DOHH2 (cell line): ENCODE data around the gene RTKN.

ENCODE experiments used
- H3F3A ChIP-seq: fragments of 200-600 bp; sonication (generic), shearing (Covaris generic); 2 replicates; pipeline ENCODE4 v1.6.0; 2016; ENCODE audit warnings: antibody characterized with exemption, mild to moderate bottlenecking; ENCODE audit not compliant: control insufficient read depth, insufficient read depth
- H3K27ac ChIP-seq: fragments of 200-600 bp; sonication (generic); 2 replicates; pipeline ENCODE4 v1.5.1; 2014; ENCODE audit warnings: low read depth, mild to moderate bottlenecking, low read length, moderate library complexity
- H3K27me3 ChIP-seq: fragments of 200-600 bp; sonication (generic); 2 replicates; pipeline ENCODE4 v1.6.1; 2014; ENCODE audit warnings: mild to moderate bottlenecking, low read length, mixed read lengths; ENCODE audit not compliant: control insufficient read depth
- H3K36me3 ChIP-seq: fragments of 200-600 bp; sonication (generic); 2 replicates; pipeline ENCODE4 v1.6.1; 2014; ENCODE audit warnings: mild to moderate bottlenecking, low read length, moderate library complexity, mixed read lengths; ENCODE audit not compliant: control insufficient read depth
- H3K4me1 ChIP-seq: fragments of 200-600 bp; sonication (generic); 2 replicates; pipeline ENCODE4 v1.6.1; 2014; ENCODE audit warnings: mild to moderate bottlenecking, low read length, mixed read lengths; ENCODE audit not compliant: control insufficient read depth
- H3K4me2 ChIP-seq: fragments of 200-600 bp; sonication (generic); 2 replicates; pipeline ENCODE4 v1.6.0; 2014; ENCODE audit warnings: mild to moderate bottlenecking, low read length, moderate library complexity
- H3K4me3 ChIP-seq: fragments of 200-600 bp; sonication (generic); 2 replicates; pipeline ENCODE4 v1.5.1; 2014; ENCODE audit warnings: mild to moderate bottlenecking, low read length, mixed read lengths
- H3K79me2 ChIP-seq: fragments of 200-600 bp; sonication (generic); 2 replicates; pipeline ENCODE4 v1.6.1; 2014; ENCODE audit warnings: mild to moderate bottlenecking, low read length, mixed read lengths; ENCODE audit not compliant: control insufficient read depth
- H3K9me2 ChIP-seq: fragments of 200-600 bp; sonication (generic); replicated peaks from 2 replicates; pipeline ENCODE4 v1.6.1; 2014; ENCODE audit warnings: mild to moderate bottlenecking, low read length, mixed read lengths; ENCODE audit not compliant: control insufficient read depth
- H3K9me3 ChIP-seq: fragments of 200-600 bp; sonication (generic); 2 replicates; pipeline ENCODE4 v1.6.1; 2014; ENCODE audit warnings: antibody characterized with exemption, low read length, mixed read lengths; ENCODE audit not compliant: control insufficient read depth, insufficient read depth
- H4K20me1 ChIP-seq: fragments of 200-600 bp; sonication (generic); 2 replicates; pipeline ENCODE4 v1.6.0; 2014; ENCODE audit warnings: low read depth, mild to moderate bottlenecking, antibody characterized with exemption, low read length, moderate library complexity; ENCODE audit not compliant: control insufficient read depth, insufficient read depth
- CTCF ChIP-seq: fragments of 200-600 bp; sonication (generic); IDR thresholded peaks from one replicate; pipeline ENCODE4 v1.5.1; 2014; ENCODE audit warnings: antibody characterized with exemption, mild to moderate bottlenecking, low read depth, low read length; ENCODE audit not compliant: poor library complexity, severe bottlenecking
- EZH2phosphoT487 ChIP-seq: fragments of 200-600 bp; sonication (generic); IDR thresholded peaks from 2 replicates; pipeline ENCODE4 v1.6.1; 2017; ENCODE audit warnings: borderline replicate concordance, mild to moderate bottlenecking, antibody characterized with exemption, low read length, moderate library complexity, mixed read lengths

RTKN gene

GRCh38 chr2:74441690-74442482, at the start of gene RTKN:
RTKN (minus strand) TSS chr2:74441937; CDS start chr2:74441816, 121 bp downstream.
- H3K36me3 ChIP-seq: no peaks in the 10 kb centered on the region
- H3K9me3 ChIP-seq: no peaks in the 10 kb centered on the region
- H3F3A ChIP-seq: no peaks in the 10 kb centered on the region
- TF ChIP-seq CTCF (no peak), EZH2phosphoT487 (0 out of 2 replicates have a peak, but pooled peaks have one; percentile 42)
- no peaks in the 10 kb centered on the region for H3K79me2 ChIP-seq
- H3K9me2 ChIP-seq: no peaks in the 10 kb centered on the region
- H3K4me1 ChIP-seq: peaks cover 44% of the 10 kb centered on the region
- H3K4me2 ChIP-seq: peak within 1 kb of the TSS; percentile 69
- peaks cover 27% of the 10 kb centered on the region for H3K27me3 ChIP-seq
- no peak within 1 kb of the TSS for H3K27ac ChIP-seq
- H3K4me3 ChIP-seq: peak within 1 kb of the TSS; percentile 66
- no peaks in the 10 kb centered on the region for H4K20me1 ChIP-seq

- Histone ChIP-seq H4K20me1 (no peaks in the 10 kb centered on the region), H3K27me3 (no peaks in the 10 kb centered on the region), H3K27ac (no peak overlapping the region), H3K4me3 (no peak overlapping the region), H3K79me2 (no peaks in the 10 kb centered on the region), H3K4me1 (no peaks in the 10 kb centered on the region), H3K9me3 (no peaks in the 10 kb centered on the region), H3K4me2 (no peak overlapping the region), H3K9me2 (no peaks in the 10 kb centered on the region), H3F3A (no peaks in the 10 kb centered on the region), H3K36me3 (peaks cover 36% of the 10 kb centered on the region)
- TF ChIP-seq EZH2phosphoT487: no peak
- TF ChIP-seq CTCF: no peak
Measured at GRCh38 chr2:74489906-74490305, 48.2 kb upstream of the RTKN start.

- peaks cover 36% of the 10 kb centered on the region for H3K36me3 ChIP-seq
- no peaks in the 10 kb centered on the region for H3K9me3 ChIP-seq
- TF ChIP-seq EZH2phosphoT487: no peak
- no peak for TF ChIP-seq CTCF
- no peaks in the 10 kb centered on the region for H3K9me2 ChIP-seq
- no peaks in the 10 kb centered on the region for H4K20me1 ChIP-seq
- H3K27me3 ChIP-seq: no peaks in the 10 kb centered on the region
- no peak overlapping the region for H3K4me3 ChIP-seq
- no peak overlapping the region for H3K4me2 ChIP-seq
- H3K79me2 ChIP-seq: peaks cover 2% of the 10 kb centered on the region
- H3K27ac ChIP-seq: no peak overlapping the region
- peaks cover 2% of the 10 kb centered on the region; the same call in 1 of the 2 replicates for H3K4me1 ChIP-seq
- no peaks in the 10 kb centered on the region for H3F3A ChIP-seq
Measured at GRCh38 chr2:74488643-74489481, 47.1 kb upstream of the RTKN start.
